HEK293T (cell line): Measurements from ENCODE around the gene MT1F.

Experiments
- CTCF ChIA-PET: fragments of 350-600 bp; formaldehyde crosslinking; extraction: SDS; loops from one replicate; lab custom pipeline; 2021; ENCODE audit warnings: antibody characterized with exemption, inconsistent platforms; lab: Yijun Ruan, JAX
- POLR2A ChIA-PET: fragments of 350-600 bp; formaldehyde crosslinking; extraction: SDS; loops from one replicate; lab custom pipeline; 2020; ENCODE audit warnings: antibody characterized with exemption, inconsistent platforms; lab: Yijun Ruan, JAX
- DNase-seq: peaks from one replicate; pipeline ENCODE4 v3.0.0; 2012; ENCODE audit warnings: mixed read lengths; ENCODE audit errors: extremely low spot score
- ARNT ChIP-seq: fragments of 450-650 bp; IDR thresholded peaks from 2 replicates; pipeline ENCODE4 v1.6.1; 2017; ENCODE audit warnings: mild to moderate bottlenecking
- BHLHE40 ChIP-seq: fragments of 450-650 bp; IDR thresholded peaks from 2 replicates; pipeline ENCODE4 v1.6.1; 2016; ENCODE audit warnings: mild to moderate bottlenecking, moderate library complexity, borderline replicate concordance
- CTBP1 ChIP-seq: fragments of 450-650 bp; IDR thresholded peaks from 2 replicates; pipeline ENCODE4 v1.6.1; 2016; ENCODE audit warnings: borderline replicate concordance
- ELF4 ChIP-seq: fragments of 450-650 bp; IDR thresholded peaks from 2 replicates; pipeline ENCODE4 v1.6.1; 2017; ENCODE audit warnings: antibody characterized with exemption
- FOXA1 ChIP-seq: fragments of 450-650 bp; IDR thresholded peaks from 2 replicates; pipeline ENCODE4 v1.6.1; 2016; ENCODE audit warnings: mild to moderate bottlenecking
- FOXK2 ChIP-seq: fragments of 450-650 bp; IDR thresholded peaks from 2 replicates; pipeline ENCODE4 v1.6.1; 2016; ENCODE audit warnings: mild to moderate bottlenecking
- FOXM1 ChIP-seq: fragments of 450-650 bp; IDR thresholded peaks from 2 replicates; pipeline ENCODE4 v1.6.1; 2017; ENCODE audit warnings: mild to moderate bottlenecking, borderline replicate concordance
- HDGF ChIP-seq: fragments of 450-650 bp; IDR thresholded peaks from 2 replicates; pipeline ENCODE4 v1.6.1; 2017; ENCODE audit warnings: antibody characterized with exemption, borderline replicate concordance
- L3MBTL2 ChIP-seq: fragments of 450-650 bp; conservative IDR thresholded peaks from 2 replicates; pipeline ENCODE4 v1.6.1; 2016; ENCODE audit warnings: mild to moderate bottlenecking
- LEF1 ChIP-seq: fragments of 450-650 bp; IDR thresholded peaks from 2 replicates; pipeline ENCODE4 v1.6.1; 2017; ENCODE audit warnings: mild to moderate bottlenecking, borderline replicate concordance
- NFRKB ChIP-seq: fragments of 450-650 bp; IDR thresholded peaks from 2 replicates; pipeline ENCODE4 v1.6.1; 2016; ENCODE audit warnings: mild to moderate bottlenecking, moderate library complexity
- SP1 ChIP-seq: fragments of 450-650 bp; IDR thresholded peaks from 2 replicates; pipeline ENCODE4 v1.6.1; 2017
- SUZ12 ChIP-seq: fragments of 450-650 bp; IDR thresholded peaks from 2 replicates; pipeline ENCODE4 v1.6.1; 2016; ENCODE audit warnings: mild to moderate bottlenecking
- TARDBP ChIP-seq: fragments of 450-650 bp; IDR thresholded peaks from 2 replicates; pipeline ENCODE4 v1.6.1; 2016
- ZNF384 ChIP-seq: fragments of 450-650 bp; IDR thresholded peaks from 2 replicates; pipeline ENCODE4 v1.6.1; 2016
- TF ChIP-seq, protein P1 (sequence below): fragments of 450-650 bp; IDR thresholded peaks from 2 replicates; pipeline ENCODE4 v1.6.1; 2016

Gene MT1F

GRCh38 chr16:56630134-56630533, 27.6 kb upstream of the MT1F start:
- DNase-seq: no peak
- TF ChIP-seq L3MBTL2: no peak
- no peak for TF ChIP-seq ZNF384
- TF ChIP-seq BHLHE40: no peak
- TF ChIP-seq, protein P1, sequence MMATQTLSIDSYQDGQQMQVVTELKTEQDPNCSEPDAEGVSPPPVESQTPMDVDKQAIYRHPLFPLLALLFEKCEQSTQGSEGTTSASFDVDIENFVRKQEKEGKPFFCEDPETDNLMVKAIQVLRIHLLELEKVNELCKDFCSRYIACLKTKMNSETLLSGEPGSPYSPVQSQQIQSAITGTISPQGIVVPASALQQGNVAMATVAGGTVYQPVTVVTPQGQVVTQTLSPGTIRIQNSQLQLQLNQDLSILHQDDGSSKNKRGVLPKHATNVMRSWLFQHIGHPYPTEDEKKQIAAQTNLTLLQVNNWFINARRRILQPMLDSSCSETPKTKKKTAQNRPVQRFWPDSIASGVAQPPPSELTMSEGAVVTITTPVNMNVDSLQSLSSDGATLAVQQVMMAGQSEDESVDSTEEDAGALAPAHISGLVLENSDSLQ: no peak
- CTCF ChIA-PET: interaction anchor here (1.2 kb wide), 1 partner anchor 25 kb away, joined by 3 read pairs; no protein-coding TSS in a partner anchor
- POLR2A ChIA-PET: no interaction called here

DNA sequence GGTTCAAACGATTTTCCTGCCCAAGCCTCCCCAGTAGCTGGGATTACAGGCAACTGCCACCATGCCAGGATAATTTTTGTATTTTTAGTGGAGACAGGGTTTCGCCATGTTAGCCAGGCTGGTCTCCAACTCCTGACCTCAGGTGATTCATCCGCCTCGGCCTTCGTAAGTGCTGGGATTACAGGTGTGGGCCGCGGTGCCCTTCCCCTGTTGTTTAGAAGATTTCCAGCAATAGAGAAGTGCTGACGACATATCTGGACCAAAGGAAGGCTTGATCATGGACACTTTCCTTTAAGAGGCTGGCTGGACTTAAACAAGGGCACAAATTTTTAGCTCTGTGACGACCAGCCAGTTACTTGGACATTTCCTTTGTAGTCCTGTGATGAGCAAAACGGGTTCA, 26.6 kb upstream of the MT1F start:
- DNase-seq: no peak
- CTCF ChIA-PET: no interaction called here
- no peak for TF ChIP-seq CTBP1
- no peak for TF ChIP-seq BHLHE40
- TF ChIP-seq FOXA1: no peak
- POLR2A ChIA-PET: no interaction called here

- CTCF ChIA-PET: no interaction called here
These were observed 26.0 kb upstream of the MT1F start for GRCh38 chr16:56631832-56632155.

GRCh38 chr16:56632156-56632847, 25.5 kb upstream of the MT1F start, which contains the start of gene MT1M:
Gene MT1M (plus strand): TSS chr16:56632659. CDS start chr16:56632732, 73 bp downstream.
- ChIA-PET CTCF (no interaction called here), POLR2A (no interaction called here)
- DNase-seq: no peak
- TF ChIP-seq FOXA1 (no peak), SUZ12 (no peak), NFRKB (no peak), ARNT (no peak), FOXM1 (no peak), L3MBTL2 (no peak), BHLHE40 (no peak), ZNF384 (no peak), SP1 (no peak), TARDBP (no peak), HDGF (no peak), ELF4 (no peak), CTBP1 (no peak), LEF1 (no peak), FOXK2 (no peak)
- TF ChIP-seq, protein P1: no peak

More at GRCh38 chr16:56631832-56632155, 26.0 kb upstream of the MT1F start:
- POLR2A ChIA-PET: no interaction called here
- no peak for TF ChIP-seq ZNF384
- TF ChIP-seq BHLHE40: no peak
- no peak for TF ChIP-seq FOXM1
- TF ChIP-seq FOXK2: no peak
- no peak for TF ChIP-seq SP1
- TF ChIP-seq, protein P1: no peak
- no peak for TF ChIP-seq NFRKB
- TF ChIP-seq TARDBP: no peak
- TF ChIP-seq LEF1: no peak
- no peak for TF ChIP-seq ARNT
- no peak for TF ChIP-seq CTBP1
- no peak for TF ChIP-seq L3MBTL2
- no peak for TF ChIP-seq ELF4
- TF ChIP-seq SUZ12: no peak
- no peak for TF ChIP-seq FOXA1
- no peak for DNase-seq

DNA sequence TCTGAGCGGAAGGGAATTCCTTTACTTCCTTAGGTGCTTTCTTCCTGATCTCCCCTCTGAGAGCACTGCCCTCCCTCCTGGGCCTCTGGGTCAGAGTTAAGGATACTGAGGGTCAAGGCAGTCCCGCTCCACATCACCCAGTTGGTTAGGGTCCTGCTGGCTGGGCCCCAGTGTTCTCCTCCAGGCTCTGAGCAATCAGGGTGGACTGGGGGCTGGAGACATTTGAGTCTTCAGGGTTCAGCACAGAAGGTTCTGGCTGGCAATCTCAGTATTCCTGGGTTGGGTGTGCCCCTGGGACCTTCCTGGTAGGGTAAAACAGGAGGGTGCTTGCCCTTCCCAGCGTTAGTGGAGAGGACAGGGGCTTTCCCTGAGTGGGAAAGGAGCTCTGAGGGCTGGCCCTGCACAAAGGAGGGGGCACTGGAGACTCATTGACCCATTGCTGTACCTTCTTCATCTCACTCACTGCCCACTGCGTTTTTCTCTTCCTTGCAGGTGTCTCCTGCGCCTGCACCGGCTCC, 24.9 kb upstream of the MT1F start:
- TF ChIP-seq FOXA1 (no peak), ARNT (no peak), ZNF384 (no peak), LEF1 (no peak), SP1 (no peak), HDGF (no peak), TARDBP (no peak), NFRKB (no peak), L3MBTL2 (no peak), BHLHE40 (no peak), FOXM1 (no peak), ELF4 (no peak)
- TF ChIP-seq, protein P1: no peak
- DNase-seq: no peak
- POLR2A ChIA-PET: no interaction called here
- CTCF ChIA-PET: no interaction called here

- ChIA-PET CTCF (no interaction called here), POLR2A (no interaction called here)
- TF ChIP-seq CTBP1 (no peak), BHLHE40 (no peak), ELF4 (no peak), HDGF (no peak), FOXA1 (no peak), FOXK2 (no peak), L3MBTL2 (no peak), SUZ12 (no peak), ARNT (no peak), TARDBP (no peak), NFRKB (no peak), ZNF384 (no peak), SP1 (no peak), FOXM1 (no peak), LEF1 (no peak)
- TF ChIP-seq, protein P1: no peak
- no peak for DNase-seq
These were observed 24.2 kb upstream of the MT1F start for GRCh38 chr16:56633535-56633934.
